WTC11 (cell line): Measurements from ENCODE around the gene RNASEH2C.

Experiments
- ATF3 ChIP-seq: sonication (generic); formaldehyde crosslinking; conservative IDR thresholded peaks from 2 replicates; pipeline ENCODE4 v1.8.1; 2022; ENCODE audit warnings: mild to moderate bottlenecking, missing genetic modification reagents
- CTCF ChIP-seq: fragments of 200-600 bp; IDR thresholded peaks from 2 replicates; pipeline ENCODE4 v1.8.0; 2022; ENCODE audit warnings: antibody characterized with exemption
- MAX ChIP-seq: sonication (generic); formaldehyde crosslinking; IDR thresholded peaks from 2 replicates; pipeline ENCODE4 v1.8.0; 2022; ENCODE audit warnings: mild to moderate bottlenecking, missing genetic modification reagents
- NFYB ChIP-seq: sonication (generic); formaldehyde crosslinking; conservative IDR thresholded peaks from 2 replicates; pipeline ENCODE4 v1.8.0; 2022; ENCODE audit warnings: low read depth, missing genetic modification reagents
- NR3C1 ChIP-seq: sonication (generic); formaldehyde crosslinking; conservative IDR thresholded peaks from 2 replicates; pipeline ENCODE4 v1.8.1; 2023; ENCODE audit warnings: low read depth, mild to moderate bottlenecking, missing genetic modification reagents
- RORB ChIP-seq: fragments of 250-450 bp; sonication (Bioruptor Pico); IDR thresholded peaks from 2 replicates; pipeline ENCODE4 v1.9.0; 2021; ENCODE audit warnings: mild to moderate bottlenecking
- ZNF416 ChIP-seq: fragments of 250-450 bp; sonication (Bioruptor Pico); IDR thresholded peaks from 2 replicates; pipeline ENCODE4 v1.9.0; 2021; ENCODE audit warnings: mild to moderate bottlenecking, inconsistent platforms
- ZNF512 ChIP-seq: sonication (generic); formaldehyde crosslinking; IDR thresholded peaks from 2 replicates; pipeline ENCODE4 v1.8.1; 2022; ENCODE audit warnings: missing genetic modification reagents, borderline replicate concordance

- no peak for TF ChIP-seq NFYB
- no peak for TF ChIP-seq RORB (CRISPR knock-in tag)
- no peak for TF ChIP-seq CTCF
- TF ChIP-seq MAX, result peak; percentile 80
- no peak for TF ChIP-seq ZNF512
- no peak for TF ChIP-seq NR3C1 (CRISPR knock-in tag)
- TF ChIP-seq ATF3 (CRISPR knock-in tag), result no peak
- no peak for TF ChIP-seq ZNF416 (CRISPR knock-in tag)
Observed at GRCh38 chr11:65720211-65720934, at the start of gene RNASEH2C.
